Gastroesophageal sphincter (tissue), 4 donors: ENCODE results near the gene ACSL6. TPM values are rescaled to one million over a fixed set of nuclear protein-coding genes. Genes with fewer than 3 reads are reported as not detected.

ENCODE experiments used
- ATAC-seq: fragments of 150-250 bp; one replicate; pipeline ENCODE4 v1.9.1; 2016; ENCODE audit warnings: mild to moderate bottlenecking, moderate library complexity
- H3K27ac ChIP-seq, 4 donors: fragments of 200-600 bp; sonication (generic) in 3 of 4; 1 replicate in 3 of 4; 2 replicates in 1 of 4; pipeline ENCODE4 v1.5.1; 2016 to 2019
- H3K27me3 ChIP-seq: fragments of 200-600 bp; sonication (generic); one replicate; pipeline ENCODE4 v1.5.1; 2019
- H3K36me3 ChIP-seq, 2 donors: fragments of 200-600 bp; sonication (generic); one replicate each; pipeline ENCODE4 v1.5.1; 2019; ENCODE audit warnings: control low read depth in 1 of 2
- H3K4me1 ChIP-seq, 3 donors: fragments of 200-600 bp; sonication (generic); 1 replicate in 2 of 3; 2 replicates in 1 of 3; pipeline ENCODE4 v1.5.1; 2016 to 2019; ENCODE audit warnings: control low read depth in 2 of 3
- H3K4me3 ChIP-seq, 2 donors: fragments of 200-600 bp; sonication (generic); one replicate each; pipeline ENCODE4 v1.5.1; 2019; ENCODE audit warnings: mild to moderate bottlenecking in 1 of 2, moderate library complexity in 1 of 2
- H3K9me3 ChIP-seq, 3 donors: fragments of 200-600 bp; sonication (generic); one replicate each; pipeline ENCODE4 v1.5.1; 2017 to 2019; ENCODE audit warnings: control low read depth in 2 of 3
- EP300 ChIP-seq: sonication (generic); formaldehyde crosslinking; IDR thresholded peaks from one replicate; pipeline ENCODE4 v1.6.1; 2017; ENCODE audit warnings: antibody characterized with exemption, mild to moderate bottlenecking
- POLR2A ChIP-seq, 2 donors: fragments of 450-650 bp; IDR thresholded peaks; one replicate each; pipeline ENCODE4 v1.6.1; 2017; ENCODE audit warnings: antibody characterized with exemption in 2 of 2, mild to moderate bottlenecking in 2 of 2, moderate library complexity in 1 of 2
- POLR2AphosphoS5 ChIP-seq: sonication (generic); formaldehyde crosslinking; IDR thresholded peaks from one replicate; pipeline ENCODE4 v1.6.1; 2017; ENCODE audit warnings: antibody characterized with exemption
- WGBS, 2 donors: methylation state at CpG; one replicate each; pipeline ENCODE4 v1.1.5; 2018; ENCODE audit warnings: low coverage in 1 of 2; 5-methylcytosine and 5-hydroxymethylcytosine counted together
- total RNA-seq, 4 donors: library from RNA; depleted of rRNA; stranded (reverse); fragments of >200 nt; gene quantifications; one replicate each; pipeline ENCODE4 v1.1.0, GENCODE V29; 2016
- TF ChIP-seq, protein P1 (sequence below), 4 experiments: fragments of 200-600 bp in 2 of 4; fragments of 450-650 bp in 2 of 4; sonication (generic) in 1 of 4; IDR thresholded peaks; one replicate each; pipeline ENCODE4 v1.5.1; 2017 to 2019; ENCODE audit warnings: antibody characterized with exemption in 4 of 4, mild to moderate bottlenecking in 2 of 4, moderate library complexity in 2 of 4

ACSL6 gene
- total RNA-seq, 4 donors from 2014 or later: 1.3 to 3.6 (median 2.6) TPM

GRCh38 chr5:131993676-131994075 lies 17.8 kb downstream of the ACSL6 start:
- H3K4me1 ChIP-seq: no peaks in the 10 kb centered on the region
- no peak overlapping the region for H3K4me3 ChIP-seq
- H3K9me3 ChIP-seq: no peaks in the 10 kb centered on the region
- no peak overlapping the region for H3K27ac ChIP-seq
- H3K27me3 ChIP-seq: no peaks in the 10 kb centered on the region
- no peak for ATAC-seq
- TF ChIP-seq POLR2AphosphoS5 (no peak), POLR2A (IDR thresholded peaks at IDR 0.05) (no peak), EP300 (no peak)
- TF ChIP-seq, protein P1, sequence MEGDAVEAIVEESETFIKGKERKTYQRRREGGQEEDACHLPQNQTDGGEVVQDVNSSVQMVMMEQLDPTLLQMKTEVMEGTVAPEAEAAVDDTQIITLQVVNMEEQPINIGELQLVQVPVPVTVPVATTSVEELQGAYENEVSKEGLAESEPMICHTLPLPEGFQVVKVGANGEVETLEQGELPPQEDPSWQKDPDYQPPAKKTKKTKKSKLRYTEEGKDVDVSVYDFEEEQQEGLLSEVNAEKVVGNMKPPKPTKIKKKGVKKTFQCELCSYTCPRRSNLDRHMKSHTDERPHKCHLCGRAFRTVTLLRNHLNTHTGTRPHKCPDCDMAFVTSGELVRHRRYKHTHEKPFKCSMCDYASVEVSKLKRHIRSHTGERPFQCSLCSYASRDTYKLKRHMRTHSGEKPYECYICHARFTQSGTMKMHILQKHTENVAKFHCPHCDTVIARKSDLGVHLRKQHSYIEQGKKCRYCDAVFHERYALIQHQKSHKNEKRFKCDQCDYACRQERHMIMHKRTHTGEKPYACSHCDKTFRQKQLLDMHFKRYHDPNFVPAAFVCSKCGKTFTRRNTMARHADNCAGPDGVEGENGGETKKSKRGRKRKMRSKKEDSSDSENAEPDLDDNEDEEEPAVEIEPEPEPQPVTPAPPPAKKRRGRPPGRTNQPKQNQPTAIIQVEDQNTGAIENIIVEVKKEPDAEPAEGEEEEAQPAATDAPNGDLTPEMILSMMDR (IDR thresholded peaks at IDR 0.05): no peak
- no peaks in the 10 kb centered on the region for H3K36me3 ChIP-seq
- WGBS, 2 donors: 90% methylated on average over 3 of the region's 4 CpGs; no CpG with 5 or more reads in 1 of the 2 donors

GRCh38 chr5:131992370-131992769 lies 19.1 kb downstream of the ACSL6 start:
- no peak for ATAC-seq

DNA sequence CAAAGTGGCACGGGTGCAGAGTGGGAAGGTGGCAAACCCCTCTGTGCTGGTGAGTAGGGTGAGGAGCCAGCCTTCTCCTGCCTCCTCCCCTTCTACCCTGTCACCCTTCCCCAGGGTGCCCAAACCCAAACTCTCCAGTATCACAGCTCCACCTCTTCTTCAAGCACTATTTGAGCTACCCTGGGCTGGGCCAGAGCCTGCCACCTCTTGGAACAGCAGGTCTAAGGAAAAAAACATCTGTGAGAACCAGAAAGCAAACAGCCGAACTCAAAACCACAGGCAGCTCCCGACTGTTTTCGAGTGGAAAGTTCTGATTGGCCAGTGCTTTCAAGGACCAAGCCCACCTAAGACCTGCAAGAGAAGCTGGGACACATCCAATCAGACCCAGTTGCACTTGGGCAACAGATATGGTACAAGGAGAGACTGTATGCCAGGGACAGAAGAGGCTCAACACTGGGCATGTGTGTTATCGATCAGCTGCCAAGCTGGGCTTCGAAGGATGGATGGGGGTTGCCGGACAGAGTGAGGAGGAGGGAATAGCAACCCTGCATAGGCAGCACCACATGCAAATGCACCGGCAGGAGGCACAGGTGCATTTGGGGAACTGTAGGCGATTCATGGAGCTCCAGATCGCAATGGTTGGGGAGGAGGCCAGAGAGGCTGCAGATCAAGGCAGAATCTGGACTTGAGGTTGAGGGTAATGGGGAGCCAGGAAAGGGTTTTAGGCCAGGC lies 19.7 kb downstream of the ACSL6 start:
- TF ChIP-seq, protein P1 (IDR thresholded peaks at IDR 0.05): no peak
- no peak for TF ChIP-seq POLR2A (IDR thresholded peaks at IDR 0.05)
- no peak for ATAC-seq
- WGBS, 2 donors: 46 to 57% methylated on average over 4 to 6 of the region's 10 CpGs

More at GRCh38 chr5:131992370-131992769, 19.1 kb downstream of the ACSL6 start:
- TF ChIP-seq EP300: no peak
- TF ChIP-seq POLR2A (IDR thresholded peaks at IDR 0.05): no peak
- TF ChIP-seq, protein P1 (IDR thresholded peaks at IDR 0.05): no peak
- TF ChIP-seq POLR2AphosphoS5: no peak
- Histone ChIP-seq H3K4me1 (no peaks in the 10 kb centered on the region), H3K4me3 (no peak overlapping the region), H3K36me3 (no peaks in the 10 kb centered on the region), H3K27me3 (no peaks in the 10 kb centered on the region), H3K9me3 (no peaks in the 10 kb centered on the region), H3K27ac (no peak overlapping the region)
- 77% methylated on average over 4 to 5 of the region's 5 CpGs for WGBS, 2 donors

GRCh38 chr5:131990716-131991115 lies 20.7 kb downstream of the ACSL6 start:
- no peaks in the 10 kb centered on the region for H3K9me3 ChIP-seq
- H3K36me3 ChIP-seq: no peaks in the 10 kb centered on the region
- H3K4me1 ChIP-seq: no peaks in the 10 kb centered on the region
- no peak overlapping the region for H3K4me3 ChIP-seq
- ATAC-seq: no peak
- TF ChIP-seq POLR2AphosphoS5: no peak
- TF ChIP-seq POLR2A (IDR thresholded peaks at IDR 0.05): no peak
- TF ChIP-seq, protein P1 (IDR thresholded peaks at IDR 0.05): no peak
- TF ChIP-seq EP300: no peak
- H3K27me3 ChIP-seq: no peaks in the 10 kb centered on the region
- whole genome bisulfite sequencing, 2 donors: 80 to 96% methylated on average over 2 to 8 of the region's 13 CpGs
- H3K27ac ChIP-seq: no peak overlapping the region

More for the DNA sequence above, 19.7 kb downstream of the ACSL6 start:
- no peaks in the 10 kb centered on the region for H3K27me3 ChIP-seq
- no peaks in the 10 kb centered on the region for H3K4me1 ChIP-seq
- H3K9me3 ChIP-seq: no peaks in the 10 kb centered on the region
- H3K4me3 ChIP-seq: no peak overlapping the region
- no peaks in the 10 kb centered on the region for H3K36me3 ChIP-seq
- H3K27ac ChIP-seq: no peak overlapping the region

GRCh38 chr5:131988601-131989000 lies 22.9 kb downstream of the ACSL6 start:
- Histone ChIP-seq H3K4me3 (no peak overlapping the region), H3K36me3 (no peaks in the 10 kb centered on the region), H3K27me3 (no peaks in the 10 kb centered on the region), H3K9me3 (no peaks in the 10 kb centered on the region), H3K27ac (no peak overlapping the region), H3K4me1 (peaks cover 0 to 7% (median under 1%) of the 10 kb centered on the region in 3 donors)
- no peak for TF ChIP-seq POLR2AphosphoS5
- TF ChIP-seq, protein P1 (IDR thresholded peaks at IDR 0.05): no peak
- no peak for TF ChIP-seq EP300
- TF ChIP-seq POLR2A (IDR thresholded peaks at IDR 0.05): no peak
- no peak for ATAC-seq
- WGBS, 2 donors: 95% methylated on average over 4 of the region's 6 CpGs; no CpG with 5 or more reads in 1 of the 2 donors
